Smooth muscle cell (in vitro differentiated cells): ENCODE results near the gene DNAJC25. TPM values are rescaled to one million over a fixed set of nuclear protein-coding genes. Genes with fewer than 3 reads are reported as not detected.

ENCODE experiments used
- DNase-seq: peaks from one replicate; lab custom pipeline; 2025; ENCODE audit not compliant: unreplicated experiment; lab: John Stamatoyannopoulos, UW
- H2AFZ ChIP-seq: fragments of 200-600 bp; sonication (generic); 2 replicates; pipeline ENCODE4 v1.6.0; 2016; ENCODE audit warnings: antibody characterized with exemption, low read depth, mild to moderate bottlenecking
- H3F3A ChIP-seq: fragments of 200-600 bp; sonication (generic); 2 replicates; pipeline ENCODE4 v1.6.0; 2017; ENCODE audit warnings: antibody characterized with exemption, low read depth
- H3K27ac ChIP-seq: fragments of 200-600 bp; sonication (generic); 2 replicates; pipeline ENCODE4 v1.5.1; 2016; ENCODE audit warnings: low read depth, mild to moderate bottlenecking
- H3K27me3 ChIP-seq: fragments of 200-600 bp; sonication (generic); 2 replicates; pipeline ENCODE4 v1.6.1; 2016; ENCODE audit warnings: low read depth, mild to moderate bottlenecking
- H3K36me3 ChIP-seq: fragments of 200-600 bp; sonication (generic); 2 replicates; pipeline ENCODE4 v1.5.1; 2016; ENCODE audit warnings: low read depth
- H3K4me1 ChIP-seq: fragments of 200-600 bp; sonication (generic); 2 replicates; pipeline ENCODE4 v1.5.1; 2016; ENCODE audit warnings: low read depth
- H3K4me2 ChIP-seq: fragments of 200-600 bp; sonication (generic); 2 replicates; pipeline ENCODE4 v1.6.0; 2016; ENCODE audit warnings: mild to moderate bottlenecking
- H3K4me3 ChIP-seq: fragments of 200-600 bp; sonication (generic); 2 replicates; pipeline ENCODE4 v1.5.1; 2016; ENCODE audit warnings: mild to moderate bottlenecking
- H3K79me2 ChIP-seq: fragments of 200-600 bp; sonication (generic); 2 replicates; pipeline ENCODE4 v1.6.0; 2016; ENCODE audit warnings: low read depth, mild to moderate bottlenecking
- H3K9ac ChIP-seq: fragments of 200-600 bp; sonication (generic); 2 replicates; pipeline ENCODE4 v1.6.0; 2016; ENCODE audit warnings: low read depth
- H3K9me3 ChIP-seq: fragments of 200-600 bp; sonication (generic); replicated peaks from 2 replicates; pipeline ENCODE4 v1.5.1; 2016; ENCODE audit warnings: low read depth
- H4K20me1 ChIP-seq: fragments of 200-600 bp; sonication (generic); 2 replicates; pipeline ENCODE4 v1.6.0; 2016; ENCODE audit warnings: low read depth
- CTCF ChIP-seq: fragments of 200-600 bp; sonication (generic); IDR thresholded peaks from 2 replicates; pipeline ENCODE4 v1.5.1; 2017; ENCODE audit warnings: borderline replicate concordance, mild to moderate bottlenecking, antibody characterized with exemption; ENCODE audit not compliant: insufficient read depth, poor library complexity, severe bottlenecking
- WGBS: methylation state at CpG from one replicate; pipeline ENCODE4 v1.1.7; 2016; ENCODE audit warnings: low lambda C conversion rate; 5-methylcytosine and 5-hydroxymethylcytosine counted together
- polyA plus RNA-seq: library from polyadenylated mRNA; unstranded; fragments of >200 nt; fragmentation: Nextera tagmentation; extraction: Ambion mirVana; gene quantifications from 2 replicates; pipeline ENCODE4 v1.2.1, GENCODE V29; 2016
- total RNA-seq: library from RNA; depleted of rRNA; stranded (reverse); fragments of >200 nt; gene quantifications from 2 replicates; pipeline ENCODE4 v1.2.3, GENCODE V29; 2014

The DNAJC25 gene
- total and polyA plus RNA-seq, 2 experiments from 2014 or later, result 13.1 to 17.4 TPM

- no peak overlapping the region for H3K4me3 ChIP-seq
- no peaks in the 10 kb centered on the region for H4K20me1 ChIP-seq
- H3F3A ChIP-seq, result peaks cover 12% of the 10 kb centered on the region
- 90% methylated on average over 9 of the region's 9 CpGs for WGBS
- no peak overlapping the region for H3K27ac ChIP-seq
- DNase-seq, result no peak
- no peaks in the 10 kb centered on the region for H3K9me3 ChIP-seq
- no peaks in the 10 kb centered on the region for H3K79me2 ChIP-seq
- TF ChIP-seq CTCF, result no peak
- H2AFZ ChIP-seq, result no peak overlapping the region
- H3K4me1 ChIP-seq, result no peaks in the 10 kb centered on the region
- H3K4me2 ChIP-seq, result no peak overlapping the region
- no peaks in the 10 kb centered on the region for H3K27me3 ChIP-seq
- no peaks in the 10 kb centered on the region for H3K36me3 ChIP-seq
- no peak overlapping the region for H3K9ac ChIP-seq
Observed at GRCh38 chr9:111605041-111605559, 26.0 kb upstream of the DNAJC25 start.

- WGBS, result 80% methylated on average over 5 of the region's 5 CpGs
- no peak overlapping the region for H2AFZ ChIP-seq
- no peaks in the 10 kb centered on the region for H3K36me3 ChIP-seq
- no peak for DNase-seq
- H3K4me1 ChIP-seq, result no peaks in the 10 kb centered on the region
- H3F3A ChIP-seq, result no peaks in the 10 kb centered on the region
- no peak for TF ChIP-seq CTCF
- H4K20me1 ChIP-seq, result no peaks in the 10 kb centered on the region
- no peak overlapping the region for H3K4me3 ChIP-seq
- H3K9ac ChIP-seq, result no peak overlapping the region
- no peak overlapping the region for H3K27ac ChIP-seq
- H3K27me3 ChIP-seq, result no peaks in the 10 kb centered on the region
- no peaks in the 10 kb centered on the region for H3K9me3 ChIP-seq
- no peaks in the 10 kb centered on the region for H3K79me2 ChIP-seq
- H3K4me2 ChIP-seq, result no peak overlapping the region
Observed at GRCh38 chr9:111610149-111610548, 21.0 kb upstream of the DNAJC25 start.

- Histone ChIP-seq H3K4me2 (no peak overlapping the region), H3F3A (no peaks in the 10 kb centered on the region), H3K4me1 (no peaks in the 10 kb centered on the region), H3K27me3 (no peaks in the 10 kb centered on the region), H3K36me3 (no peaks in the 10 kb centered on the region), H2AFZ (no peak overlapping the region), H3K9me3 (no peaks in the 10 kb centered on the region), H3K9ac (no peak overlapping the region), H3K27ac (no peak overlapping the region), H3K4me3 (no peak overlapping the region), H3K79me2 (no peaks in the 10 kb centered on the region), H4K20me1 (no peaks in the 10 kb centered on the region)
- DNase-seq, result no peak
- no peak for TF ChIP-seq CTCF
- 64% methylated on average over 7 of the region's 7 CpGs for WGBS
Observed at GRCh38 chr9:111610845-111611244, 20.3 kb upstream of the DNAJC25 start.

GRCh38 chr9:111613436-111614040 lies 17.6 kb upstream of the DNAJC25 start:
- no peak for TF ChIP-seq CTCF
- Histone ChIP-seq H2AFZ (no peak overlapping the region), H3K79me2 (no peaks in the 10 kb centered on the region), H3K4me2 (no peak overlapping the region), H3K9me3 (no peaks in the 10 kb centered on the region), H3K4me1 (no peaks in the 10 kb centered on the region), H3K27me3 (no peaks in the 10 kb centered on the region), H3K4me3 (no peak overlapping the region), H3K36me3 (no peaks in the 10 kb centered on the region), H3F3A (no peaks in the 10 kb centered on the region), H4K20me1 (no peaks in the 10 kb centered on the region), H3K9ac (no peak overlapping the region), H3K27ac (no peak overlapping the region)
- no peak for DNase-seq
- WGBS, result 67% methylated on average over 4 of the region's 4 CpGs
